Measurements from ENCODE around the gene UNC93B1.

- TF ChIP-seq, protein P1, sequence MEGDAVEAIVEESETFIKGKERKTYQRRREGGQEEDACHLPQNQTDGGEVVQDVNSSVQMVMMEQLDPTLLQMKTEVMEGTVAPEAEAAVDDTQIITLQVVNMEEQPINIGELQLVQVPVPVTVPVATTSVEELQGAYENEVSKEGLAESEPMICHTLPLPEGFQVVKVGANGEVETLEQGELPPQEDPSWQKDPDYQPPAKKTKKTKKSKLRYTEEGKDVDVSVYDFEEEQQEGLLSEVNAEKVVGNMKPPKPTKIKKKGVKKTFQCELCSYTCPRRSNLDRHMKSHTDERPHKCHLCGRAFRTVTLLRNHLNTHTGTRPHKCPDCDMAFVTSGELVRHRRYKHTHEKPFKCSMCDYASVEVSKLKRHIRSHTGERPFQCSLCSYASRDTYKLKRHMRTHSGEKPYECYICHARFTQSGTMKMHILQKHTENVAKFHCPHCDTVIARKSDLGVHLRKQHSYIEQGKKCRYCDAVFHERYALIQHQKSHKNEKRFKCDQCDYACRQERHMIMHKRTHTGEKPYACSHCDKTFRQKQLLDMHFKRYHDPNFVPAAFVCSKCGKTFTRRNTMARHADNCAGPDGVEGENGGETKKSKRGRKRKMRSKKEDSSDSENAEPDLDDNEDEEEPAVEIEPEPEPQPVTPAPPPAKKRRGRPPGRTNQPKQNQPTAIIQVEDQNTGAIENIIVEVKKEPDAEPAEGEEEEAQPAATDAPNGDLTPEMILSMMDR (IDR thresholded peaks at IDR 0.05; ENCODE audit: borderline replicate concordance, extremely low read depth, low read length, poor library complexity, severe bottlenecking): no peak
- no peak for TF ChIP-seq EZH2 (IDR thresholded peaks at IDR 0.05; ENCODE audit: borderline replicate concordance, low read depth, low read length, severe bottlenecking)
These were observed 7.4 kb upstream of the UNC93B1 start for GRCh38 chr11:68011051-68011943.

Data from DND-41 (cell line).